Measurements from ENCODE around the gene TECRL. TPM values are rescaled to one million over a fixed set of nuclear protein-coding genes. Genes with fewer than 3 reads are reported as not detected.

Gene TECRL
- total and polyA plus RNA-seq, 2 experiments from 2014 or later = not detected

- H3K36me3 ChIP-seq (ENCODE audit: insufficient read depth) = no peaks in the 10 kb centered on the region
- H3K9me2 ChIP-seq (ENCODE audit: insufficient read depth) = no peaks in the 10 kb centered on the region
- Mint-ChIP-seq H3K9me3 (no peaks in the 10 kb centered on the region), H3K36me3 (ENCODE audit: low read depth) (no peaks in the 10 kb centered on the region), H3K27ac (no peak overlapping the region), H3K4me3 (no peak overlapping the region), H3K4me1 (no peaks in the 10 kb centered on the region), H3K27me3 (ENCODE audit: insufficient read depth, low read depth, poor library complexity) (no peaks in the 10 kb centered on the region)
- H3K27ac ChIP-seq (ENCODE audit: low read depth) = no peak overlapping the region
- H3F3A ChIP-seq (replicated peaks; ENCODE audit: low read depth) = no peaks in the 10 kb centered on the region
- H3K4me3 ChIP-seq = no peak overlapping the region
- no peaks in the 10 kb centered on the region for H3K79me2 ChIP-seq (replicated peaks; ENCODE audit: insufficient read depth)
- H3K4me2 ChIP-seq = no peak overlapping the region
- no peaks in the 10 kb centered on the region for H3K27me3 ChIP-seq (ENCODE audit: insufficient read depth)
- no peaks in the 10 kb centered on the region for H4K20me1 ChIP-seq (replicated peaks; ENCODE audit: insufficient read depth)
- TF ChIP-seq EZH2phosphoT487 (IDR thresholded peaks at IDR 0.05; ENCODE audit: unreplicated experiment) (no peak), CTCF (conservative IDR thresholded peaks at IDR 0.05; ENCODE audit: low read depth in 2 of 2) (no peak), REST (IDR thresholded peaks at IDR 0.05; ENCODE audit: unreplicated experiment) (no peak), ETS1 (IDR thresholded peaks at IDR 0.05) (no peak), POLR2AphosphoS5 (IDR thresholded peaks at IDR 0.05; ENCODE audit: low read depth) (no peak), NANOG (IDR thresholded peaks at IDR 0.05; ENCODE audit: borderline replicate concordance) (no peak), ZNF331 (CRISPR knock-in tag; IDR thresholded peaks at IDR 0.05; ENCODE audit: low read depth) (no peak), JUNB (IDR thresholded peaks at IDR 0.05; ENCODE audit: unreplicated experiment) (no peak), EZH2 (IDR thresholded peaks at IDR 0.05; ENCODE audit: low read depth, unreplicated experiment) (no peak)
- ATAC-seq = no peak
- no peaks in the 10 kb centered on the region for H3K4me1 ChIP-seq (ENCODE audit: insufficient read depth)
- DNase-seq (ENCODE audit: low spot score) = no peak
- H2AFZ ChIP-seq = no peak overlapping the region
These were observed 2.2 kb downstream of the TECRL start for GRCh38 chr4:64407000-64407399.

- H3K4me1 ChIP-seq (ENCODE audit: insufficient read depth) = no peaks in the 10 kb centered on the region
- H3K4me2 ChIP-seq = no peak overlapping the region
- no peak overlapping the region for H2AFZ ChIP-seq
- no peak overlapping the region for H3K4me3 Mint-ChIP-seq
- H3K27me3 ChIP-seq (ENCODE audit: insufficient read depth) = no peaks in the 10 kb centered on the region
- no peaks in the 10 kb centered on the region for H3K36me3 Mint-ChIP-seq (ENCODE audit: low read depth)
- no peak overlapping the region for H3K27ac ChIP-seq (ENCODE audit: low read depth)
- no peaks in the 10 kb centered on the region for H4K20me1 ChIP-seq (replicated peaks; ENCODE audit: insufficient read depth)
- H3K9me3 Mint-ChIP-seq = no peaks in the 10 kb centered on the region; the same call in 2 of the 3 replicates
- no peaks in the 10 kb centered on the region for H3K36me3 ChIP-seq (ENCODE audit: insufficient read depth)
- H3K4me1 Mint-ChIP-seq = no peaks in the 10 kb centered on the region
- ATAC-seq (no peak), DNase-seq (ENCODE audit: low spot score) (no peak)
- H3K79me2 ChIP-seq (replicated peaks; ENCODE audit: insufficient read depth) = no peaks in the 10 kb centered on the region
- no peaks in the 10 kb centered on the region for H3K9me2 ChIP-seq (ENCODE audit: insufficient read depth)
- H3K4me3 ChIP-seq = no peak overlapping the region
- no peaks in the 10 kb centered on the region for H3F3A ChIP-seq (replicated peaks; ENCODE audit: low read depth)
- H3K27me3 Mint-ChIP-seq (ENCODE audit: insufficient read depth, low read depth, poor library complexity) = no peaks in the 10 kb centered on the region
- no peak overlapping the region for H3K27ac Mint-ChIP-seq
- no peak for TF ChIP-seq REST (IDR thresholded peaks at IDR 0.05; ENCODE audit: unreplicated experiment)
- no peak for TF ChIP-seq ZNF114 (CRISPR knock-in tag; IDR thresholded peaks at IDR 0.05)
- no peak for TF ChIP-seq CREB1 (CRISPR knock-in tag; IDR thresholded peaks at IDR 0.05; ENCODE audit: low read depth)
- no peak for TF ChIP-seq POLR2AphosphoS5 (IDR thresholded peaks at IDR 0.05; ENCODE audit: low read depth)
- TF ChIP-seq ZNF331 (CRISPR knock-in tag; IDR thresholded peaks at IDR 0.05; ENCODE audit: low read depth) = no peak
- TF ChIP-seq CTCF (conservative IDR thresholded peaks at IDR 0.05; ENCODE audit: low read depth in 2 of 2) = no peak
- TF ChIP-seq JUNB (IDR thresholded peaks at IDR 0.05; ENCODE audit: unreplicated experiment) = no peak
- no peak for TF ChIP-seq EZH2phosphoT487 (IDR thresholded peaks at IDR 0.05; ENCODE audit: unreplicated experiment)
These were observed 3.5 kb downstream of the TECRL start for GRCh38 chr4:64405761-64406160.

Data from GM23338 (cell line).